SK-N-SH (cell line): Measurements from ENCODE around the gene YEATS4. TPM values are rescaled to one million over a fixed set of nuclear protein-coding genes. Genes with fewer than 3 reads are reported as not detected.

ENCODE experiments used
- CTCF ChIA-PET: fragments of 300-600, 350-600 bp; formaldehyde crosslinking; extraction: SDS; loops from one replicate; lab custom pipeline; 2021; lab: Yijun Ruan, JAX
- POLR2A ChIA-PET: fragments of 350-600 bp; sonication (Branson Sonifier 250); formaldehyde crosslinking; extraction: SDS; loops from one replicate; lab custom pipeline; 2020; ENCODE audit warnings: antibody characterized with exemption, inconsistent platforms; lab: Yijun Ruan, JAX
- DNase-seq: peaks from one replicate; pipeline ENCODE4 v3.0.0; 2012
- H2AFZ ChIP-seq: fragments of 200-600 bp; sonication (generic); 2 replicates; pipeline ENCODE4 v1.8.1; 2016; ENCODE audit warnings: antibody characterized with exemption, mild to moderate bottlenecking, low read depth
- H3F3A ChIP-seq: fragments of 200-600 bp; sonication (generic); replicated peaks from 2 replicates; pipeline ENCODE3; 2016; ENCODE audit warnings: antibody characterized with exemption, mild to moderate bottlenecking; ENCODE audit not compliant: insufficient read depth
- H3K27ac ChIP-seq, 2 experiments: fragments of 200-500 bp in 1 of 2; fragments of 200-600 bp in 1 of 2; sonication (Bioruptor generic) in 1 of 2; sonication (generic), shearing (Covaris generic) in 1 of 2; 2 replicates each; pipeline versions ENCODE4 v1.5.1 to v1.6.1; 2014 to 2016; ENCODE audit warnings: low read depth in 2 of 2, inconsistent platforms in 1 of 2, low read length in 1 of 2, mild to moderate bottlenecking in 1 of 2, mixed read lengths in 1 of 2
- H3K27me3 ChIP-seq: fragments of 200-600 bp; sonication (generic), shearing (Covaris generic); 2 replicates; pipeline ENCODE4 v1.6.1; 2016; ENCODE audit warnings: mixed run types; ENCODE audit not compliant: insufficient read depth
- H3K36me3 ChIP-seq, 2 experiments: fragments of 200-500 bp in 1 of 2; fragments of 200-600 bp in 1 of 2; sonication (Bioruptor generic) in 1 of 2; sonication (generic) in 1 of 2; replicated peaks in 1 of 2; 2 replicates each; pipeline versions ENCODE3 to v1.5.1; 2014 to 2016; ENCODE audit warnings: low read length in 1 of 2, mild to moderate bottlenecking in 1 of 2; ENCODE audit not compliant: insufficient read depth in 2 of 2, control insufficient read depth in 1 of 2
- H3K4me1 ChIP-seq, 2 experiments: fragments of 200-500 bp in 1 of 2; fragments of 200-600 bp in 1 of 2; sonication (Bioruptor generic) in 1 of 2; sonication (generic), shearing (Covaris generic) in 1 of 2; 2 replicates each; pipeline versions ENCODE4 v1.5.1 to v1.6.1; 2014 to 2016; ENCODE audit warnings: low read depth in 1 of 2, low read length in 1 of 2, mixed run types in 1 of 2; ENCODE audit not compliant: insufficient read depth in 2 of 2, control insufficient read depth in 1 of 2
- H3K4me2 ChIP-seq: fragments of 200-600 bp; sonication (generic), shearing (Covaris generic); 2 replicates; pipeline ENCODE4 v1.6.1; 2017; ENCODE audit warnings: mixed run types
- H3K4me3 ChIP-seq, 2 experiments: fragments of 200-500 bp in 1 of 2; fragments of 200-600 bp in 1 of 2; sonication (Bioruptor generic) in 1 of 2; sonication (generic), shearing (Covaris generic) in 1 of 2; 2 replicates each; pipeline versions ENCODE4 v1.5.1 to v1.8.1; 2014 to 2016; ENCODE audit warnings: low read depth in 2 of 2, inconsistent platforms in 1 of 2, low read length in 1 of 2, mild to moderate bottlenecking in 1 of 2, mixed read lengths in 1 of 2, moderate library complexity in 1 of 2
- H3K79me2 ChIP-seq: fragments of 200-600 bp; sonication (generic); 2 replicates; pipeline ENCODE4 v1.8.1; 2017; ENCODE audit warnings: mild to moderate bottlenecking; ENCODE audit not compliant: insufficient read depth
- H3K9ac ChIP-seq: fragments of 200-600 bp; sonication (generic); 2 replicates; pipeline ENCODE4 v1.6.1; 2017; ENCODE audit warnings: mixed run types
- H3K9me2 ChIP-seq: fragments of 200-600 bp; sonication (generic); 2 replicates; pipeline ENCODE4 v1.6.1; 2017; ENCODE audit warnings: mixed run types
- H3K9me3 ChIP-seq: fragments of 200-600 bp; sonication (generic); 2 replicates; pipeline ENCODE4 v1.6.1; 2017; ENCODE audit warnings: mixed run types, mild to moderate bottlenecking, moderate library complexity
- H4K20me1 ChIP-seq: fragments of 200-600 bp; sonication (generic); 2 replicates; pipeline ENCODE4 v1.6.1; 2017; ENCODE audit warnings: mild to moderate bottlenecking, mixed run types; ENCODE audit not compliant: insufficient read depth
- CHD2 ChIP-seq: fragments of 150-350 bp; IDR thresholded peaks from 2 replicates; pipeline ENCODE4 v1.6.1; 2018; ENCODE audit warnings: low read length; ENCODE audit not compliant: partially characterized antibody
- EP300 ChIP-seq, 2 experiments: IDR thresholded peaks; 2 replicates each; pipeline versions ENCODE4 v1.4.0 to v1.6.1; 2012; ENCODE audit warnings: borderline replicate concordance in 1 of 2, low read depth in 1 of 2, low read length in 1 of 2
- EZH2phosphoT487 ChIP-seq: fragments of 200-600 bp; sonication (generic); IDR thresholded peaks from 2 replicates; pipeline ENCODE4 v1.6.1; 2017; ENCODE audit warnings: low read depth, mixed run types, mild to moderate bottlenecking, antibody characterized with exemption, moderate library complexity, borderline replicate concordance
- GABPA ChIP-seq: IDR thresholded peaks from 2 replicates; pipeline ENCODE4 v1.4.0; 2012; ENCODE audit warnings: low read depth, mild to moderate bottlenecking
- GATA2 ChIP-seq: sonication (generic); formaldehyde crosslinking; IDR thresholded peaks from 2 replicates; pipeline ENCODE4 v1.5.0; 2020; ENCODE audit warnings: mild to moderate bottlenecking, missing genetic modification reagents
- NFIC ChIP-seq: IDR thresholded peaks from 2 replicates; pipeline ENCODE4 v1.4.0; 2012; ENCODE audit warnings: borderline replicate concordance
- NRF1 ChIP-seq: IDR thresholded peaks from 2 replicates; pipeline ENCODE4 v1.6.1; 2012; ENCODE audit warnings: low read depth, mild to moderate bottlenecking, low read length
- SIN3A ChIP-seq: IDR thresholded peaks from 2 replicates; pipeline ENCODE4 v1.6.1; 2012; ENCODE audit warnings: low read depth, mild to moderate bottlenecking, low read length, moderate library complexity, borderline replicate concordance
- SMC3 ChIP-seq: IDR thresholded peaks from 2 replicates; pipeline ENCODE4 v1.6.1; 2012; ENCODE audit warnings: low read depth, low read length, improper control_type of control experiment
- TCF12 ChIP-seq: IDR thresholded peaks from 2 replicates; pipeline ENCODE4 v1.4.0; 2012
- WGBS: methylation state at CpG from one replicate; pipeline ENCODE4 v1.1.6; 2017; ENCODE audit warnings: low lambda C conversion rate; 5-methylcytosine and 5-hydroxymethylcytosine counted together
- polyA plus RNA-seq, 3 experiments: library from polyadenylated mRNA; depleted of rRNA; stranded (reverse); fragments of >200 nt; gene quantifications; 2 replicates each; pipeline ENCODE4 v1.2.3, GENCODE V29; 2012
- TF ChIP-seq, protein P1 (sequence below): IDR thresholded peaks from 2 replicates; pipeline ENCODE4; 2012
- TF ChIP-seq, protein P2 (sequence below): IDR thresholded peaks from 2 replicates; pipeline ENCODE4 v1.4.0; 2012; ENCODE audit warnings: low read depth
- TF ChIP-seq, protein P3 (sequence below): IDR thresholded peaks from 2 replicates; pipeline ENCODE4 v1.4.0; 2012; ENCODE audit warnings: low read depth, borderline replicate concordance
- TF ChIP-seq, protein P4 (sequence below): fragments of 200-600 bp; sonication (generic); IDR thresholded peaks from 2 replicates; pipeline ENCODE4 v1.6.1; 2017; ENCODE audit warnings: antibody characterized with exemption, mild to moderate bottlenecking, moderate library complexity
- TF ChIP-seq, protein P5 (sequence below): fragments of 150-350 bp; IDR thresholded peaks from 2 replicates; pipeline ENCODE4 v1.6.1; 2017; ENCODE audit warnings: antibody characterized with exemption, low read length, low read depth, borderline replicate concordance
- TF ChIP-seq, protein P6 (sequence below): IDR thresholded peaks from 2 replicates; pipeline ENCODE4 v1.4.0; 2012; ENCODE audit warnings: low read depth, borderline replicate concordance

The YEATS4 gene
- polyA plus RNA-seq, 1 of the 3 experiments (the other 2 are of a cell fraction) = 11.4 TPM

DNA sequence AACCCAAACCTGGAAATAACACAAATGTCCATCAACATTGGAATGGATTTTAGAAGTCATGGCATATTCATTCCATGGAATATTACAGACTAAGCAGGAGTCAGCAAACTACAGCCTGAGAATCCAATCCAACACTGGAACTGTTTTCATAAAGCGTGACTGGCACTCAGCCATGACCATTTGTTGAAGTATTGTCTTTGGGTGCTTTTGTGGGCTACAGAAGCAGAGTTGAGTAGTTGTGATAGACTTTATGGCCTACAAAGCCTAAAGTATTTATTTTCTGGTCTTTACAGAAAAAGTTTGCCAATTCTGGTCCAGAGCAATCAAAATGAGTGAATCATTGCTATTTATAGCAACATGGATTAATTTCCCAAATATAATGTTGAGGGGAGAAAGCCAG, 76.1 kb downstream of the YEATS4 start (continued):
- TF ChIP-seq, protein P1, sequence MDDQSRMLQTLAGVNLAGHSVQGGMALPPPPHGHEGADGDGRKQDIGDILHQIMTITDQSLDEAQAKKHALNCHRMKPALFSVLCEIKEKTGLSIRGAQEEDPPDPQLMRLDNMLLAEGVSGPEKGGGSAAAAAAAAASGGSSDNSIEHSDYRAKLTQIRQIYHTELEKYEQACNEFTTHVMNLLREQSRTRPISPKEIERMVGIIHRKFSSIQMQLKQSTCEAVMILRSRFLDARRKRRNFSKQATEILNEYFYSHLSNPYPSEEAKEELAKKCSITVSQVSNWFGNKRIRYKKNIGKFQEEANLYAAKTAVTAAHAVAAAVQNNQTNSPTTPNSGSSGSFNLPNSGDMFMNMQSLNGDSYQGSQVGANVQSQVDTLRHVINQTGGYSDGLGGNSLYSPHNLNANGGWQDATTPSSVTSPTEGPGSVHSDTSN = no peak
- TF ChIP-seq, protein P2, sequence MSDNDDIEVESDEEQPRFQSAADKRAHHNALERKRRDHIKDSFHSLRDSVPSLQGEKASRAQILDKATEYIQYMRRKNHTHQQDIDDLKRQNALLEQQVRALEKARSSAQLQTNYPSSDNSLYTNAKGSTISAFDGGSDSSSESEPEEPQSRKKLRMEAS = no peak
- TF ChIP-seq, protein P3, sequence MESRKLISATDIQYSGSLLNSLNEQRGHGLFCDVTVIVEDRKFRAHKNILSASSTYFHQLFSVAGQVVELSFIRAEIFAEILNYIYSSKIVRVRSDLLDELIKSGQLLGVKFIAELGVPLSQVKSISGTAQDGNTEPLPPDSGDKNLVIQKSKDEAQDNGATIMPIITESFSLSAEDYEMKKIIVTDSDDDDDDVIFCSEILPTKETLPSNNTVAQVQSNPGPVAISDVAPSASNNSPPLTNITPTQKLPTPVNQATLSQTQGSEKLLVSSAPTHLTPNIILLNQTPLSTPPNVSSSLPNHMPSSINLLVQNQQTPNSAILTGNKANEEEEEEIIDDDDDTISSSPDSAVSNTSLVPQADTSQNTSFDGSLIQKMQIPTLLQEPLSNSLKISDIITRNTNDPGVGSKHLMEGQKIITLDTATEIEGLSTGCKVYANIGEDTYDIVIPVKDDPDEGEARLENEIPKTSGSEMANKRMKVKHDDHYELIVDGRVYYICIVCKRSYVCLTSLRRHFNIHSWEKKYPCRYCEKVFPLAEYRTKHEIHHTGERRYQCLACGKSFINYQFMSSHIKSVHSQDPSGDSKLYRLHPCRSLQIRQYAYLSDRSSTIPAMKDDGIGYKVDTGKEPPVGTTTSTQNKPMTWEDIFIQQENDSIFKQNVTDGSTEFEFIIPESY = no peak

DNA sequence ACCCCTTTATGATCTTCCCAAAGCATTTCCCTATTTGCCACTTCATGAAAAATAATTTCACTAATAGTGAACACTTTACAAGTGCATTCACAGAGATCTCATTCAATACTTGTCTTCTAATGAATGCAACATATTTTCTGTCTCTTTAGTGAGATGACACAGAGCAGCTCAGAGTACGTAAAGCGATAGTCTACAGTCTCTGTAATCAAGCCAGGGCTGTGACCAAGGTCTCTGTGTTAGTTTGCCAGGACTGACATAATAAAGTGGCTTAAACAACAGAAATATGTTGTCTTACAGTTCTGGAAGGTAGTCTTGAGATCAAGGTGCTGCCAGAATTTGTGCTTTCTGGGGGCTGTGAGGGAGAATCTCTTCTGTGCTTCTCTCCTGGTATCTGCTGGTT, 77.5 kb downstream of the YEATS4 start:
- Histone ChIP-seq H3K4me3 (no peak overlapping the region), H3K4me2 (no peak overlapping the region), H3F3A (no peaks in the 10 kb centered on the region), H4K20me1 (no peaks in the 10 kb centered on the region), H3K4me1 (peaks cover 0 to 5% of the 10 kb centered on the region in 2 experiments; a peak in 1 of 4 replicates), H3K27me3 (no peaks in the 10 kb centered on the region), H3K27ac (no peak overlapping the region), H3K36me3 (no peaks in the 10 kb centered on the region), H3K9me2 (no peaks in the 10 kb centered on the region), H3K79me2 (no peaks in the 10 kb centered on the region), H3K9ac (no peak overlapping the region), H2AFZ (no peak overlapping the region), H3K9me3 (no peaks in the 10 kb centered on the region)
- TF ChIP-seq EZH2phosphoT487 (no peak), EP300 (IDR thresholded peaks at IDR 0.05; ENCODE audit: borderline replicate concordance in 1 of 2, low read depth in 1 of 2, low read length in 1 of 2) (no peak), CHD2 (no peak), GABPA (no peak), NFIC (no peak), GATA2 (CRISPR knock-in tag) (no peak)
- ChIA-PET POLR2A (no interaction called here), CTCF (interaction anchor here (1.4 kb wide), 1 partner anchor 16 kb away, joined by 3 read pairs; no protein-coding TSS in a partner anchor)
- no peak for DNase-seq
- 98% methylated on average over 2 of the region's 2 CpGs for WGBS

DNA sequence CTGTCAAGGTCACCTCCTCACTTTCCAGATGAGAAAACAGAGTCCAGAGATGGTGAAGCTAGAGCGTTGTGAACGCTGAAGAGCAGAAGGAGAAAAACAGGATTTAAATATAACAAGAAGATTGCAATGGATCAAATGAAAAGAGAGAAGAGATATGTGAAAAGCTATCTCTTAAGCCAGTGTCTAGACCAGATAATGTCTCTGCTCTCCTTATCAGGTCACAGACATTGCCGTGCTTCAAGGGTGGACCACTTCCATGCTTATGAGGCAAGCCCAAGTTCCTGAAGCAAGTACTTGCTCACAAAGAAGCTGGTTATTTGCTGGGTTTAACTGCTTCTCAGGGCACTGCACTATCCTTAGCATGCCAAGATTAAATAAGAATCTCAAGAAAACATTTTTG, 79.0 kb downstream of the YEATS4 start:
- no peak overlapping the region for H2AFZ ChIP-seq
- TF ChIP-seq SMC3 (no peak), CHD2 (no peak), NRF1 (no peak), TCF12 (no peak), SIN3A (no peak), EZH2phosphoT487 (no peak)
- TF ChIP-seq, protein P4, sequence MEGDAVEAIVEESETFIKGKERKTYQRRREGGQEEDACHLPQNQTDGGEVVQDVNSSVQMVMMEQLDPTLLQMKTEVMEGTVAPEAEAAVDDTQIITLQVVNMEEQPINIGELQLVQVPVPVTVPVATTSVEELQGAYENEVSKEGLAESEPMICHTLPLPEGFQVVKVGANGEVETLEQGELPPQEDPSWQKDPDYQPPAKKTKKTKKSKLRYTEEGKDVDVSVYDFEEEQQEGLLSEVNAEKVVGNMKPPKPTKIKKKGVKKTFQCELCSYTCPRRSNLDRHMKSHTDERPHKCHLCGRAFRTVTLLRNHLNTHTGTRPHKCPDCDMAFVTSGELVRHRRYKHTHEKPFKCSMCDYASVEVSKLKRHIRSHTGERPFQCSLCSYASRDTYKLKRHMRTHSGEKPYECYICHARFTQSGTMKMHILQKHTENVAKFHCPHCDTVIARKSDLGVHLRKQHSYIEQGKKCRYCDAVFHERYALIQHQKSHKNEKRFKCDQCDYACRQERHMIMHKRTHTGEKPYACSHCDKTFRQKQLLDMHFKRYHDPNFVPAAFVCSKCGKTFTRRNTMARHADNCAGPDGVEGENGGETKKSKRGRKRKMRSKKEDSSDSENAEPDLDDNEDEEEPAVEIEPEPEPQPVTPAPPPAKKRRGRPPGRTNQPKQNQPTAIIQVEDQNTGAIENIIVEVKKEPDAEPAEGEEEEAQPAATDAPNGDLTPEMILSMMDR = no peak
- TF ChIP-seq, protein P2 = no peak
- TF ChIP-seq, protein P1 = no peak
- TF ChIP-seq, protein P5, sequence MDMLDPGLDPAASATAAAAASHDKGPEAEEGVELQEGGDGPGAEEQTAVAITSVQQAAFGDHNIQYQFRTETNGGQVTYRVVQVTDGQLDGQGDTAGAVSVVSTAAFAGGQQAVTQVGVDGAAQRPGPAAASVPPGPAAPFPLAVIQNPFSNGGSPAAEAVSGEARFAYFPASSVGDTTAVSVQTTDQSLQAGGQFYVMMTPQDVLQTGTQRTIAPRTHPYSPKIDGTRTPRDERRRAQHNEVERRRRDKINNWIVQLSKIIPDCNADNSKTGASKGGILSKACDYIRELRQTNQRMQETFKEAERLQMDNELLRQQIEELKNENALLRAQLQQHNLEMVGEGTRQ = no peak
- TF ChIP-seq, protein P6, sequence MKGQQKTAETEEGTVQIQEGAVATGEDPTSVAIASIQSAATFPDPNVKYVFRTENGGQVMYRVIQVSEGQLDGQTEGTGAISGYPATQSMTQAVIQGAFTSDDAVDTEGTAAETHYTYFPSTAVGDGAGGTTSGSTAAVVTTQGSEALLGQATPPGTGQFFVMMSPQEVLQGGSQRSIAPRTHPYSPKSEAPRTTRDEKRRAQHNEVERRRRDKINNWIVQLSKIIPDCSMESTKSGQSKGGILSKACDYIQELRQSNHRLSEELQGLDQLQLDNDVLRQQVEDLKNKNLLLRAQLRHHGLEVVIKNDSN = no peak

More for the DNA sequence above, 79.0 kb downstream of the YEATS4 start:
- Histone ChIP-seq H3K4me1 (peaks cover 0 to 5% of the 10 kb centered on the region in 2 experiments; a peak in 1 of 4 replicates), H3K4me3 (no peak overlapping the region), H3F3A (no peaks in the 10 kb centered on the region), H3K27me3 (no peaks in the 10 kb centered on the region), H3K9me3 (no peaks in the 10 kb centered on the region), H4K20me1 (no peaks in the 10 kb centered on the region), H3K36me3 (no peaks in the 10 kb centered on the region), H3K27ac (no peak overlapping the region), H3K4me2 (no peak overlapping the region), H3K9me2 (no peaks in the 10 kb centered on the region), H3K79me2 (no peaks in the 10 kb centered on the region), H3K9ac (no peak overlapping the region)
- CTCF ChIA-PET = interaction anchor here (0.7 kb wide), 1 partner anchor 12 kb away, joined by 4 read pairs; no protein-coding TSS in a partner anchor
- 94% methylated on average over 3 of the region's 3 CpGs for WGBS
- DNase-seq = no peak
- POLR2A ChIA-PET = no interaction called here
